ENCODE results near the gene GLIPR1L1. TPM values are rescaled to one million over a fixed set of nuclear protein-coding genes. Genes with fewer than 3 reads are reported as not detected.

GLIPR1L1 gene
- total and polyA plus RNA-seq, 2 of the 8 experiments (the other 6 are each of a cell fraction or from before 2014, with no cell fraction given) = 1.2 to 1.7 TPM

GRCh38 chr12:75317784-75318183 is 16.7 kb upstream of the GLIPR1L1 start:
- Histone ChIP-seq H2BK20ac (ENCODE audit: low read length) (no peak overlapping the region), H3K79me2 (ENCODE audit: control insufficient read depth in 1 of 2, insufficient read depth in 2 of 2, low read length in 2 of 2) (no peaks in the 10 kb centered on the region), H3K36me3 (ENCODE audit: control insufficient read depth in 2 of 4, insufficient read depth in 4 of 4, low read length in 3 of 4) (no peaks in the 10 kb centered on the region), H3K4ac (replicated peaks; ENCODE audit: insufficient read length, low read depth, low read length) (no peak overlapping the region), H3K23ac (ENCODE audit: insufficient read length) (no peak overlapping the region), H4K5ac (ENCODE audit: insufficient read length, low read depth, low read length) (no peak overlapping the region), H3K79me1 (ENCODE audit: low read depth, low read length) (no peaks in the 10 kb centered on the region), H4K20me1 (replicated peaks in 1 of 2; ENCODE audit: control insufficient read depth in 1 of 2, insufficient read depth in 2 of 2, low read length in 2 of 2) (no peaks in the 10 kb centered on the region), H3K4me3 (ENCODE audit: extremely low read depth in 1 of 4, insufficient read depth in 2 of 4, low read depth in 3 of 4, low read length in 4 of 4) (no peak overlapping the region), H3K27me3 (replicated peaks in 1 of 4; ENCODE audit: control insufficient read depth in 3 of 4, extremely low read depth in 1 of 4, insufficient read depth in 3 of 4, low read length in 3 of 4) (no peaks in the 10 kb centered on the region), H2BK12ac (ENCODE audit: low read depth, low read length) (no peak overlapping the region), H4K91ac (replicated peaks; ENCODE audit: insufficient read length, low read length) (no peak overlapping the region), H2AFZ (ENCODE audit: low read length) (0 out of 2 replicates have a peak overlapping the region, but pooled peaks have one; percentile 46), H3K56ac (replicated peaks; ENCODE audit: insufficient read length, low read depth, low read length) (no peak overlapping the region), H3K4me2 (ENCODE audit: insufficient read depth in 1 of 2, low read depth in 2 of 2, low read length in 2 of 2) (no peak overlapping the region), H2AK5ac (ENCODE audit: low read depth, low read length) (no peak overlapping the region), H3K23me2 (ENCODE audit: low read depth, low read length) (no peaks in the 10 kb centered on the region), H3K27ac (ENCODE audit: low read depth, low read length) (no peak overlapping the region), H3K14ac (ENCODE audit: insufficient read length) (no peak overlapping the region), H3K9ac (replicated peaks in 1 of 4; ENCODE audit: extremely low read depth in 1 of 4, low read depth in 3 of 4, low read length in 3 of 4) (no peak overlapping the region), H3K4me1 (replicated peaks in 1 of 4; ENCODE audit: control insufficient read depth in 3 of 4, insufficient read depth in 4 of 4, low read length in 3 of 4) (no peaks in the 10 kb centered on the region), H2BK15ac (ENCODE audit: low read length) (no peak overlapping the region), H4K8ac (ENCODE audit: extremely low read depth, insufficient read depth, low read length) (no peak overlapping the region), H3K18ac (ENCODE audit: extremely low read depth, low read length) (no peak overlapping the region), H2BK120ac (replicated peaks; ENCODE audit: low read depth, low read length) (no peak overlapping the region), H3K9me3 (ENCODE audit: insufficient read depth in 2 of 2, low read depth in 1 of 2, low read length in 1 of 2) (no peaks in the 10 kb centered on the region), H2BK5ac (ENCODE audit: low read depth, low read length) (no peak overlapping the region)
- WGBS, 2 experiments (ENCODE audit: extremely low coverage in 1 of 2, insufficient coverage in 1 of 2, insufficient read length in 1 of 2, insufficient replicate concordance in 2 of 2, low coverage in 1 of 2, low lambda C conversion rate in 2 of 2, missing lambda C conversion rate in 1 of 2) = 87% methylated on average over 3 of the region's 3 CpGs; no CpG with 5 or more reads in 1 of the 2 experiments
- ChIA-PET POLR2A (ENCODE audit: partially characterized antibody) (no interaction called here), CTCF (ENCODE audit: partially characterized antibody) (interaction anchor here (1.3 kb wide), 1 partner anchor 11 kb away, joined by 3 read pairs; no protein-coding TSS in a partner anchor)
- no peak for FAIRE-seq
- no peak for DNase-seq (ENCODE audit: low read depth in 1 of 2, low spot score in 2 of 2)
- TF ChIP-seq FOSL1 (IDR thresholded peaks at IDR 0.05; ENCODE audit: insufficient read depth, low read depth, low read length) = no peak
- TF ChIP-seq NANOG (IDR thresholded peaks at IDR 0.05; ENCODE audit: insufficient read depth, low read depth, low read length, poor library complexity, severe bottlenecking) = no peak
- TF ChIP-seq JUND (IDR thresholded peaks at IDR 0.05; ENCODE audit: low read length) = no peak
- no peak for TF ChIP-seq EP300 (IDR thresholded peaks at IDR 0.05; ENCODE audit: borderline replicate concordance in 1 of 2, low read depth in 2 of 2, low read length in 2 of 2)
- TF ChIP-seq EZH2 (IDR thresholded peaks at IDR 0.05; ENCODE audit: low read depth, low read length, severe bottlenecking) = no peak
